A549 (cell line): Measurements from ENCODE around the gene CREB5. TPM values are rescaled to one million over a fixed set of nuclear protein-coding genes. Genes with fewer than 3 reads are reported as not detected.

ENCODE experiments used
- ATAC-seq, 2 experiments: fragments of 200-7000 bp in 1 of 2; fragments of >200 bp in 1 of 2; cut with Nextera tagmentation in 1 of 2; cut with Tn5 transposase in 1 of 2; 3 replicates each; pipeline versions ENCODE4 v1.8.0 to v1.9.1; 2018 to 2020; ENCODE audit warnings: mild to moderate bottlenecking in 1 of 2, moderate library complexity in 1 of 2
- CTCF ChIA-PET: fragments of 300-600 bp; sonication (Branson Sonifier 250); formaldehyde crosslinking; extraction: SDS; loops from one replicate; lab custom pipeline; 2021; ENCODE audit warnings: antibody characterized with exemption, inconsistent platforms; lab: Yijun Ruan, JAX
- POLR2A ChIA-PET: fragments of 350-600 bp; formaldehyde crosslinking; extraction: SDS; loops from one replicate; lab custom pipeline; 2021; ENCODE audit warnings: antibody characterized with exemption, inconsistent platforms; lab: Yijun Ruan, JAX
- DNase-seq, 2 experiments: peaks; one replicate each; pipeline versions ENCODE4 v3.0.0 to v3.0.0-alpha.2; 2011 to 2016; ENCODE audit warnings: low read depth in 1 of 2, low spot score in 1 of 2
- FAIRE-seq: peaks from 2 replicates; lab custom pipeline; 2011; peaks lifted over from hg19 to GRCh38; lab: Jason Lieb, UNC
- H3K27ac ChIP-seq, 2 experiments: fragments of >200 bp; sonication (Bioruptor Twin); formaldehyde crosslinking; 3 replicates each; pipeline ENCODE4 v1.5.1; 2016 to 2017
- H3K4me1 ChIP-seq: fragments of >200 bp; sonication (Bioruptor Twin); formaldehyde crosslinking; 3 replicates; pipeline ENCODE4 v1.6.1; 2016
- H3K4me2 ChIP-seq: fragments of >200 bp; sonication (Bioruptor Twin); formaldehyde crosslinking; 3 replicates; pipeline ENCODE4 v1.6.1; 2016
- H3K4me3 ChIP-seq: fragments of >200 bp; sonication (Bioruptor Twin); formaldehyde crosslinking; 3 replicates; pipeline ENCODE4 v1.5.1; 2016
- H3K9me3 ChIP-seq: fragments of >200 bp; sonication (Bioruptor Twin); formaldehyde crosslinking; 3 replicates; pipeline ENCODE4 v1.6.1; 2016
- BHLHE40 ChIP-seq: IDR thresholded peaks from 2 replicates; pipeline ENCODE4 v1.6.1; 2012; ENCODE audit warnings: low read depth, low read length, inconsistent platforms
- CEBPB ChIP-seq, 2 experiments: fragments of >200 bp in 1 of 2; sonication (Bioruptor Twin) in 1 of 2; formaldehyde crosslinking in 1 of 2; IDR thresholded peaks; 2 replicates each; pipeline ENCODE4 v1.6.1; 2012 to 2016
- CTCF ChIP-seq: fragments of >200 bp; sonication (Bioruptor Twin); formaldehyde crosslinking; IDR thresholded peaks from 3 replicates; pipeline ENCODE4 v1.5.1; 2016
- FOSL2 ChIP-seq, 2 experiments: fragments of 450-650 bp in 1 of 2; fragments of >200 bp in 1 of 2; sonication (Bioruptor Twin) in 1 of 2; formaldehyde crosslinking; IDR thresholded peaks; 2 replicates each; pipeline versions ENCODE4 v1.5.0 to v1.6.1; 2016 to 2020; ENCODE audit warnings: mild to moderate bottlenecking in 1 of 2, moderate library complexity in 1 of 2
- GATA3 ChIP-seq: IDR thresholded peaks from 2 replicates; pipeline ENCODE4 v1.6.1; 2012; ENCODE audit warnings: borderline replicate concordance
- HES2 ChIP-seq: fragments of >200 bp; sonication (Bioruptor Twin); formaldehyde crosslinking; IDR thresholded peaks from 2 replicates; pipeline ENCODE4 v1.6.1; 2016
- HOXB13 ChIP-seq: fragments of 250-450 bp; sonication (Bioruptor Pico); IDR thresholded peaks from 2 replicates; pipeline ENCODE4 v1.5.0; 2020; ENCODE audit warnings: low read depth, mild to moderate bottlenecking, moderate library complexity
- JUNB ChIP-seq: fragments of >200 bp; sonication (Bioruptor Twin); formaldehyde crosslinking; IDR thresholded peaks from 2 replicates; pipeline ENCODE4 v1.6.1; 2016
- MAFK ChIP-seq: fragments of 450-650 bp; IDR thresholded peaks from 2 replicates; pipeline ENCODE4 v1.6.1; 2014; ENCODE audit not compliant: partially characterized antibody
- NR3C1 ChIP-seq: fragments of >200 bp; sonication (Bioruptor Twin); formaldehyde crosslinking; IDR thresholded peaks from 3 replicates; pipeline ENCODE4 v1.6.1; 2017
- RCOR1 ChIP-seq: fragments of 150-350 bp; IDR thresholded peaks from 2 replicates; pipeline ENCODE4 v1.6.1; 2014; ENCODE audit warnings: antibody characterized with exemption, low read length, low read depth
- RNF2 ChIP-seq: fragments of 200-600 bp; sonication (generic); IDR thresholded peaks from 2 replicates; pipeline ENCODE4 v1.6.1; 2016; ENCODE audit warnings: low read depth, mild to moderate bottlenecking, antibody characterized with exemption, moderate library complexity, borderline replicate concordance
- WGBS: methylation state at CpG from one replicate; pipeline ENCODE4 v1.1.6; 2017; ENCODE audit errors: missing lambda C conversion rate; 5-methylcytosine and 5-hydroxymethylcytosine counted together
- polyA plus RNA-seq, 4 experiments: library from polyadenylated mRNA; depleted of rRNA in 3 of 4; stranded (reverse); fragments of >200 nt; fragmentation: RNase III in 1 of 4; extraction: RNeasy Plus Mini Kit Qiagen cat#74134 plus additional on column Dnase treatment in 1 of 4; gene quantifications; 2 replicates in 3 of 4; 3 replicates in 1 of 4; pipeline ENCODE4 v1.2.3, GENCODE V29; 2011 to 2017

The CREB5 gene
- polyA plus RNA-seq, 2 of the 4 experiments (the other 2 are of a cell fraction): 0.61 to 1.5 TPM

DNA sequence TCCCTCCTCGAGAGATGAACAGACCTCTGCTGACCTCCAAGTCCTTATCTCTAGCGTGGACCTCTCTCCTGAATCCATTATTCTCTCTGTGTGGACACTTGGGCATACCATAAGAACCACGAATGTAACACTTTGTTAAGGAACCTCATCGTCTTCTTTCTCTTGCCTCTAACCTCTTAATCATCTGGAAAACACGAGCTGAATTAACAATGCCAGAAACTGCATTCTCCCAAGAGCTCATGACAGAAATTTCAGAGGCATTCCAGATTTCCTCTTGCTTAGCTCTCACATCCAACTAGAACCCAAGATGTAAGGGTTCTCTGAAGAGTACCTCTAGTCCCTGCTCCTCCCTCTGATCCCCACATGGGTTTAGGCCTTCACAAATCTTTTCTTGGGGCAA, 444.3 kb downstream of the CREB5 start:
- ChIA-PET POLR2A (no interaction called here), CTCF (interaction anchor here (0.7 kb wide), 1 partner anchor 557 kb away, joined by 3 read pairs; no protein-coding TSS in a partner anchor)
- no peak for DNase-seq
- peak overlapping the region; percentile 45 to 74; a peak in 5 of 6 replicates for H3K27ac ChIP-seq
- H3K9me3 ChIP-seq: no peaks in the 10 kb centered on the region
- ATAC-seq: no peak
- 52% methylated on average over 5 of the region's 5 CpGs for WGBS
- H3K4me1 ChIP-seq: peaks cover 46% of the 10 kb centered on the region
- no peak for FAIRE-seq
- TF ChIP-seq HES2: no peak
- no peak for TF ChIP-seq BHLHE40
- H3K4me3 ChIP-seq: no peak overlapping the region
- peak overlapping the region; percentile 64; the same call in 2 of the 3 replicates for H3K4me2 ChIP-seq

DNA sequence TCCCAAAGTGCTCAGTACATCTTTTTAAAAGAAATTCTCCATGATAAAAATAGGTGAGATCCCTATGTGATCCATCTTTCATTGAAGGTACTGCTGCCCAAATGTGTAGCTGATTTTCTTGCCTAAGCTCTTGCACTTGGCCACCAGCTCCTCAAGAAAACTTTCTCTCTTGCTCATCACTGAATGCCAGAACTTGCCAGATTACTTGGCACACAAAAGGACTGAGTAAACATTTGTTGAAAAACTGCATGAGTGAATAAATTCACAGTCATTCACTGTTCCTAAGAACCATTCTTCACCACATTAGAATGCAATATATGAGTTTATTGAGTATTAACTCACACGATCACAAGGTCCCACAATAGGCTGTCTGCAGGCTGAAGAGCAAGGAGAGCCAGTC, 445.9 kb downstream of the CREB5 start:
- peak in 1 of 2 experiments; percentile 12 for DNase-seq
- no peak for FAIRE-seq
- Histone ChIP-seq H3K4me2 (peak overlapping the region; percentile 33; the same call in 2 of the 3 replicates), H3K9me3 (no peaks in the 10 kb centered on the region), H3K4me3 (no peak overlapping the region), H3K27ac (peak overlapping the region in 1 of 2 experiments; percentile 46; a peak in 2 of 6 replicates), H3K4me1 (peaks cover 45% of the 10 kb centered on the region)
- ChIA-PET CTCF (interaction anchor here (1.0 to 2.0 kb wide), 2 partner anchors 64 to 248 kb away, joined by 3 to 4 read pairs; no protein-coding TSS in a partner anchor), POLR2A (no interaction called here)
- 0 out of 2 replicates have a peak, but pooled peaks have one; percentile 6 for TF ChIP-seq FOSL2 (IDR thresholded peaks at IDR 0.05)
- no peak for TF ChIP-seq FOSL2 (CRISPR knock-in tag; IDR thresholded peaks at IDR 0.05)
- no peak for TF ChIP-seq HOXB13 (CRISPR knock-in tag)
- peak; percentile 33; the same call in 1 of the 2 replicates for TF ChIP-seq JUNB
- 0 out of 4 replicates have a peak, but pooled peaks of 1 of the 2 experiments have one; percentile 6 for TF ChIP-seq CEBPB (IDR thresholded peaks at IDR 0.05)
- ATAC-seq: no peak
- 5% methylated on average over 1 of the region's 1 CpG for WGBS

DNA sequence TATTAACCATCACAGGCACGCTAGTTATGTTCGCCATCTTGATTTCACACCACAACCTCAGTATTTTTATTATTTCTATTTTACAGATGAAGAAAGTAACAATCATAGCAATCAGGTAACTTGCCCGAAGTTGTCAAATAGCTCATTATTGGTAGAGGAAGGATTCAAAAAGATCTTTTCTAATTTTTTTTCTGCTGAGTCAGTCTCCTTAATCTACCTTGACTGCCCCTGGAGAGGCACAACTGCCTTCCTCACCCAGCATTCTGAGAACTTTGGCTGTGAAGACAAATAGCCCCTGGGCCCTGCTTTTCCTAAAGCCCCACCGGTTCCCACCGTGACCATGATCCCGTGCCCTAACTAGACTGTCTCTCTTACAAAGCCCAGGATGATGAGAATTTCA, 446.6 kb downstream of the CREB5 start:
- Histone ChIP-seq H3K4me3 (no peak overlapping the region), H3K27ac (peak overlapping the region in 1 of 2 experiments; percentile 22; a peak in 3 of 6 replicates), H3K4me1 (peaks cover 41% of the 10 kb centered on the region), H3K9me3 (no peaks in the 10 kb centered on the region), H3K4me2 (peak overlapping the region; percentile 33; the same call in 1 of the 3 replicates)
- no peak for TF ChIP-seq RCOR1
- peak; percentile 51 for TF ChIP-seq MAFK
- CTCF ChIA-PET: interaction anchor here (1.0 to 2.0 kb wide), 3 partner anchors 18 to 248 kb away, joined by 3 to 4 read pairs (median 4); no protein-coding TSS in a partner anchor
- FAIRE-seq (no peak), DNase-seq (no peak), ATAC-seq (no peak)
- WGBS: 88% methylated on average over 6 of the region's 6 CpGs
- POLR2A ChIA-PET: no interaction called here

- ChIA-PET POLR2A (no interaction called here), CTCF (interaction anchor here (1.3 kb wide), 1 partner anchor 65 kb away, joined by 4 read pairs; no protein-coding TSS in a partner anchor)
- TF ChIP-seq GATA3 (no peak), CTCF (no peak), NR3C1 (no peak), RNF2 (no peak), JUNB (no peak)
- H3K4me2 ChIP-seq: no peak overlapping the region
- DNase-seq (no peak), FAIRE-seq (no peak), ATAC-seq (no peak)
- no peaks in the 10 kb centered on the region for H3K9me3 ChIP-seq
- H3K4me3 ChIP-seq: no peak overlapping the region
- WGBS: 67% methylated on average over 4 of the region's 4 CpGs
- H3K27ac ChIP-seq: no peak overlapping the region
- H3K4me1 ChIP-seq: peaks cover 20% of the 10 kb centered on the region
Observed at GRCh38 chr7:28861825-28862224, 449.5 kb downstream of the CREB5 start.
